Measurements from ENCODE around the gene CARS2.

Gene CARS2

GRCh38 chr13:110652231-110652730 is 53.6 kb downstream of the CARS2 start:
- Histone ChIP-seq H3K27me3 (ENCODE audit: insufficient read depth, low read depth) (no peaks in the 10 kb centered on the region), H3K27ac (no peak overlapping the region), H3K4me3 (IDR thresholded peaks at IDR 0.05; ENCODE audit: insufficient read depth, low read depth, low read length) (no peak overlapping the region), H3K79me2 (ENCODE audit: insufficient read depth, low read depth) (no peaks in the 10 kb centered on the region), H3K4me1 (ENCODE audit: low read depth, poor library complexity, severe bottlenecking) (peaks cover 6% of the 10 kb centered on the region), H2AFZ (ENCODE audit: low read depth) (no peak overlapping the region), H3K9ac (no peak overlapping the region), H3K36me3 (ENCODE audit: insufficient read depth) (no peaks in the 10 kb centered on the region), H4K20me1 (ENCODE audit: insufficient read depth) (no peaks in the 10 kb centered on the region), H3K4me2 (no peak overlapping the region)
- TF ChIP-seq, protein P1, sequence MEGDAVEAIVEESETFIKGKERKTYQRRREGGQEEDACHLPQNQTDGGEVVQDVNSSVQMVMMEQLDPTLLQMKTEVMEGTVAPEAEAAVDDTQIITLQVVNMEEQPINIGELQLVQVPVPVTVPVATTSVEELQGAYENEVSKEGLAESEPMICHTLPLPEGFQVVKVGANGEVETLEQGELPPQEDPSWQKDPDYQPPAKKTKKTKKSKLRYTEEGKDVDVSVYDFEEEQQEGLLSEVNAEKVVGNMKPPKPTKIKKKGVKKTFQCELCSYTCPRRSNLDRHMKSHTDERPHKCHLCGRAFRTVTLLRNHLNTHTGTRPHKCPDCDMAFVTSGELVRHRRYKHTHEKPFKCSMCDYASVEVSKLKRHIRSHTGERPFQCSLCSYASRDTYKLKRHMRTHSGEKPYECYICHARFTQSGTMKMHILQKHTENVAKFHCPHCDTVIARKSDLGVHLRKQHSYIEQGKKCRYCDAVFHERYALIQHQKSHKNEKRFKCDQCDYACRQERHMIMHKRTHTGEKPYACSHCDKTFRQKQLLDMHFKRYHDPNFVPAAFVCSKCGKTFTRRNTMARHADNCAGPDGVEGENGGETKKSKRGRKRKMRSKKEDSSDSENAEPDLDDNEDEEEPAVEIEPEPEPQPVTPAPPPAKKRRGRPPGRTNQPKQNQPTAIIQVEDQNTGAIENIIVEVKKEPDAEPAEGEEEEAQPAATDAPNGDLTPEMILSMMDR (conservative IDR thresholded peaks at IDR 0.05; ENCODE audit: low read depth, low read length), result no peak

GRCh38 chr13:110651726-110652230 is 54.1 kb downstream of the CARS2 start:
- Histone ChIP-seq H3K36me3 (ENCODE audit: insufficient read depth) (no peaks in the 10 kb centered on the region), H3K4me3 (IDR thresholded peaks at IDR 0.05; ENCODE audit: insufficient read depth, low read depth, low read length) (no peak overlapping the region), H3K4me2 (no peak overlapping the region), H4K20me1 (ENCODE audit: insufficient read depth) (no peaks in the 10 kb centered on the region), H2AFZ (ENCODE audit: low read depth) (no peak overlapping the region), H3K27ac (no peak overlapping the region), H3K27me3 (ENCODE audit: insufficient read depth, low read depth) (no peaks in the 10 kb centered on the region), H3K79me2 (ENCODE audit: insufficient read depth, low read depth) (no peaks in the 10 kb centered on the region), H3K4me1 (ENCODE audit: low read depth, poor library complexity, severe bottlenecking) (peaks cover 6% of the 10 kb centered on the region), H3K9ac (no peak overlapping the region)
- TF ChIP-seq, protein P1 (conservative IDR thresholded peaks at IDR 0.05; ENCODE audit: low read depth, low read length), result no peak

DNA sequence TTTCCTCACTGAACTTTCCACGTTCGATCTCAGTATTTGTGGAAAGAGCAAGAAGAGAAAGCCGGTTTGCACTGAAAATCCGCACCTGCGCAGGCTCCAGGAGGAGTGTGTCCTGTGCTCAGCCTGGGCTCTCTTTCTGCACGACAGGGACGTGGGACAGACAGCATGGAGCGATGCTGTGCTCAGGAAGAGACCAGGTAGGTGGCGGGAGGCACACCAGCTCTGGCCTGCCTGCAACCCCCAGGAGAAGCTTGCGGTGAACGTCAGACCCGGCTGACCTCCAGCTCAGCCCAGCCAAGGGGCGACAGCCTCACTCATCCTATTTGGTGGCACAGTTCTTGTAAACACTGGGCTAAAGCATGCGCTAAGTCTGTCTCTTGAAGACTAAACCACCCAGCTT is 54.6 kb downstream of the CARS2 start:
- H3K4me3 ChIP-seq (IDR thresholded peaks at IDR 0.05; ENCODE audit: insufficient read depth, low read depth, low read length), result no peak overlapping the region
- no peak overlapping the region for H3K9ac ChIP-seq
- H3K27me3 ChIP-seq (ENCODE audit: insufficient read depth, low read depth), result no peaks in the 10 kb centered on the region
- peaks cover 6% of the 10 kb centered on the region for H3K4me1 ChIP-seq (ENCODE audit: low read depth, poor library complexity, severe bottlenecking)
- H2AFZ ChIP-seq (ENCODE audit: low read depth), result no peak overlapping the region
- no peaks in the 10 kb centered on the region for H3K36me3 ChIP-seq (ENCODE audit: insufficient read depth)
- no peaks in the 10 kb centered on the region for H3K79me2 ChIP-seq (ENCODE audit: insufficient read depth, low read depth)
- TF ChIP-seq, protein P1 (conservative IDR thresholded peaks at IDR 0.05; ENCODE audit: low read depth, low read length), result no peak
- H4K20me1 ChIP-seq (ENCODE audit: insufficient read depth), result no peaks in the 10 kb centered on the region
- no peak overlapping the region for H3K4me2 ChIP-seq
- H3K27ac ChIP-seq, result no peak overlapping the region

GRCh38 chr13:110650436-110650835 is 55.5 kb downstream of the CARS2 start:
- Histone ChIP-seq H3K36me3 (ENCODE audit: insufficient read depth) (no peaks in the 10 kb centered on the region), H3K4me3 (IDR thresholded peaks at IDR 0.05; ENCODE audit: insufficient read depth, low read depth, low read length) (no peak overlapping the region), H3K27ac (no peak overlapping the region), H3K9ac (no peak overlapping the region), H2AFZ (ENCODE audit: low read depth) (no peak overlapping the region), H4K20me1 (ENCODE audit: insufficient read depth) (no peaks in the 10 kb centered on the region), H3K4me2 (no peak overlapping the region), H3K79me2 (ENCODE audit: insufficient read depth, low read depth) (no peaks in the 10 kb centered on the region), H3K27me3 (ENCODE audit: insufficient read depth, low read depth) (no peaks in the 10 kb centered on the region), H3K4me1 (ENCODE audit: low read depth, poor library complexity, severe bottlenecking) (peaks cover 6% of the 10 kb centered on the region)
- TF ChIP-seq, protein P1 (conservative IDR thresholded peaks at IDR 0.05; ENCODE audit: low read depth, low read length), result no peak

Data from KMS-11 (cell line).